Measurements from ENCODE around the gene IQCB1. TPM values are rescaled to one million over a fixed set of nuclear protein-coding genes. Genes with fewer than 3 reads are reported as not detected.

IQCB1 gene
- total RNA-seq, 1 experiment from 2014 or later: 20.1 TPM

DNA sequence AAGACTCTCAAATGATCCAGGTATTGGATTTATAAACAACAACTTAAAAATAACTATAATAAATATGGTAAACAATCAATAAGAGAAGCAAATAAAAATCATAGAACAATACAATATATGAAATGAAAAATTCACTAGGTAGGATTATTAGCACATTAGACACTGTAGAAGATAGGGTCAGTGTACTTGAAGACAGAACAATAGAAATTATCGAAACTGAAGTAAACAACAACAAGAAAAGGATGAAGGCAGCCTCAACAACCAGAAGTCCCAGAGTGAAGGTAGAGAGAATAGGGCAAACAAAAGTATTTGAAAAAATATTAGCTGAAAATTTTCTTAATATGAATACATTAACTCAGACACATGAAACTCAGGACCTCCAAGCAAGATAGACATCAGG lies 11.9 kb downstream of the IQCB1 start:
- no TSS peak for BruUV-seq (replicated peaks)
- POLR2A ChIA-PET: no interaction called here
- no peak for ATAC-seq
- Histone ChIP-seq H3K4me3 (ENCODE audit: low read depth in 2 of 2, low read length in 2 of 2) (no peak overlapping the region), H3K27me3 (ENCODE audit: control insufficient read depth, insufficient read depth, low read length) (no peaks in the 10 kb centered on the region), H3K4me1 (ENCODE audit: control insufficient read depth, insufficient read depth, low read length) (no peaks in the 10 kb centered on the region), H3K27ac (ENCODE audit: low read length) (no peak overlapping the region), H3K36me3 (ENCODE audit: control insufficient read depth, insufficient read depth, low read length) (peaks cover 43% of the 10 kb centered on the region), H3K9me3 (ENCODE audit: control insufficient read depth, insufficient read depth, low read depth, low read length) (peaks cover 22% of the 10 kb centered on the region)
- in situ Hi-C loops (cut with HindIII; ENCODE audit: low pct_unique_long_range_greater_than_20kb, low sequenced_read_pairs) (no loop called here), intact Hi-C loops (cut with micrococcal nuclease; ENCODE audit: unreplicated experiment) (no loop called here)
- no peak for DNase-seq (ENCODE audit: low read depth, low spot score)
- TF ChIP-seq, protein P1, sequence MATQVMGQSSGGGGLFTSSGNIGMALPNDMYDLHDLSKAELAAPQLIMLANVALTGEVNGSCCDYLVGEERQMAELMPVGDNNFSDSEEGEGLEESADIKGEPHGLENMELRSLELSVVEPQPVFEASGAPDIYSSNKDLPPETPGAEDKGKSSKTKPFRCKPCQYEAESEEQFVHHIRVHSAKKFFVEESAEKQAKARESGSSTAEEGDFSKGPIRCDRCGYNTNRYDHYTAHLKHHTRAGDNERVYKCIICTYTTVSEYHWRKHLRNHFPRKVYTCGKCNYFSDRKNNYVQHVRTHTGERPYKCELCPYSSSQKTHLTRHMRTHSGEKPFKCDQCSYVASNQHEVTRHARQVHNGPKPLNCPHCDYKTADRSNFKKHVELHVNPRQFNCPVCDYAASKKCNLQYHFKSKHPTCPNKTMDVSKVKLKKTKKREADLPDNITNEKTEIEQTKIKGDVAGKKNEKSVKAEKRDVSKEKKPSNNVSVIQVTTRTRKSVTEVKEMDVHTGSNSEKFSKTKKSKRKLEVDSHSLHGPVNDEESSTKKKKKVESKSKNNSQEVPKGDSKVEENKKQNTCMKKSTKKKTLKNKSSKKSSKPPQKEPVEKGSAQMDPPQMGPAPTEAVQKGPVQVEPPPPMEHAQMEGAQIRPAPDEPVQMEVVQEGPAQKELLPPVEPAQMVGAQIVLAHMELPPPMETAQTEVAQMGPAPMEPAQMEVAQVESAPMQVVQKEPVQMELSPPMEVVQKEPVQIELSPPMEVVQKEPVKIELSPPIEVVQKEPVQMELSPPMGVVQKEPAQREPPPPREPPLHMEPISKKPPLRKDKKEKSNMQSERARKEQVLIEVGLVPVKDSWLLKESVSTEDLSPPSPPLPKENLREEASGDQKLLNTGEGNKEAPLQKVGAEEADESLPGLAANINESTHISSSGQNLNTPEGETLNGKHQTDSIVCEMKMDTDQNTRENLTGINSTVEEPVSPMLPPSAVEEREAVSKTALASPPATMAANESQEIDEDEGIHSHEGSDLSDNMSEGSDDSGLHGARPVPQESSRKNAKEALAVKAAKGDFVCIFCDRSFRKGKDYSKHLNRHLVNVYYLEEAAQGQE (IDR thresholded peaks at IDR 0.05; ENCODE audit: insufficient read depth in 1 of 2, low read depth in 2 of 2, low read length in 1 of 2): no peak
- TF ChIP-seq SIN3A (IDR thresholded peaks at IDR 0.05; ENCODE audit: borderline replicate concordance, insufficient read depth, low read depth, low read length) (no peak), POLR2AphosphoS5 (IDR thresholded peaks at IDR 0.05; ENCODE audit: low read depth, low read length) (no peak), TCF7L2 (IDR thresholded peaks at IDR 0.05; ENCODE audit: low read depth, low read length) (no peak)
- TF ChIP-seq, protein P2, sequence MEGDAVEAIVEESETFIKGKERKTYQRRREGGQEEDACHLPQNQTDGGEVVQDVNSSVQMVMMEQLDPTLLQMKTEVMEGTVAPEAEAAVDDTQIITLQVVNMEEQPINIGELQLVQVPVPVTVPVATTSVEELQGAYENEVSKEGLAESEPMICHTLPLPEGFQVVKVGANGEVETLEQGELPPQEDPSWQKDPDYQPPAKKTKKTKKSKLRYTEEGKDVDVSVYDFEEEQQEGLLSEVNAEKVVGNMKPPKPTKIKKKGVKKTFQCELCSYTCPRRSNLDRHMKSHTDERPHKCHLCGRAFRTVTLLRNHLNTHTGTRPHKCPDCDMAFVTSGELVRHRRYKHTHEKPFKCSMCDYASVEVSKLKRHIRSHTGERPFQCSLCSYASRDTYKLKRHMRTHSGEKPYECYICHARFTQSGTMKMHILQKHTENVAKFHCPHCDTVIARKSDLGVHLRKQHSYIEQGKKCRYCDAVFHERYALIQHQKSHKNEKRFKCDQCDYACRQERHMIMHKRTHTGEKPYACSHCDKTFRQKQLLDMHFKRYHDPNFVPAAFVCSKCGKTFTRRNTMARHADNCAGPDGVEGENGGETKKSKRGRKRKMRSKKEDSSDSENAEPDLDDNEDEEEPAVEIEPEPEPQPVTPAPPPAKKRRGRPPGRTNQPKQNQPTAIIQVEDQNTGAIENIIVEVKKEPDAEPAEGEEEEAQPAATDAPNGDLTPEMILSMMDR (IDR thresholded peaks at IDR 0.05): no peak
- CTCF ChIA-PET: no interaction called here

DNA sequence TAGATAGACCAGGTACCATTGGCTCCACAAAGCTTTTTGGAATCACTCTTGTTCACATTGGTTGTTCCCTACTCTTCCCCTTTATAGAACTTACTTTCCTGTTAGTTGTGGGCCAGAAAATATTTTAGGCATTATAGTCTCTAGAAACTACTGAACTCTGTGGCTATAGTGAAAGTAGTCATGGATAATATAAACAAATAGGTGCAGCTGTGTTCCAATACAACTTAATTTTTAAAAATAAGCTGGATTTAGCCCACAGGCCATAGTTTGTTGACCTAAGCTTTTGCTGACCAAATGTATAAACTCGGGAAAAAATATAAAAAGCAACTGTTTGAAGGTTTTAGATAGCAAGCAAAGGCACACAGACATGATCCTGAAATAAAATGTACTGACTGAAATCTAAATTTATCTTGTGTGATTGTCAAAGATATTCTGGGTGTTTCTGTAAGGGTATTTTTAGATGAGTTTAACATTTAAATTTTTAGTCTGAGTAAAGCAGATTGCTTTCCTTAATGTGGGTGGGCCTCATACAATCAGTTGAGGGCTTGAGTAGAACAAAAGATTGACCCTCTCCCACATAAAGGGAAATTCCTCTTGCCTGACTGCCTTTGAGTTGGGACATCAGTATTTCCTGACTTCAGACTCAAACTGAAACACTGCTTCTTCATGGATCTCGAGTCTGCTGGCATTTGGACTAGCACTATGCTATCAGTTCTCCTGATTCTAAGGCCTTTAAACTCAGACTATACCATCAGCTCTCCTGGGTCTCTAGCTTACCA lies 13.2 kb downstream of the IQCB1 start:
- CTCF ChIA-PET: no interaction called here
- TF ChIP-seq, protein P1 (IDR thresholded peaks at IDR 0.05; ENCODE audit: insufficient read depth in 1 of 2, low read depth in 2 of 2, low read length in 1 of 2): no peak
- no peak for TF ChIP-seq POLR2AphosphoS5 (IDR thresholded peaks at IDR 0.05; ENCODE audit: low read depth, low read length)
- TF ChIP-seq, protein P2 (IDR thresholded peaks at IDR 0.05): no peak
- no peak for TF ChIP-seq TCF7L2 (IDR thresholded peaks at IDR 0.05; ENCODE audit: low read depth, low read length)
- TF ChIP-seq SIN3A (IDR thresholded peaks at IDR 0.05; ENCODE audit: borderline replicate concordance, insufficient read depth, low read depth, low read length): no peak

More for the DNA sequence above, 13.2 kb downstream of the IQCB1 start:
- no TSS peak for BruUV-seq (replicated peaks)
- DNase-seq (ENCODE audit: low read depth, low spot score): no peak
- POLR2A ChIA-PET: no interaction called here
- in situ Hi-C loops (cut with HindIII; ENCODE audit: low pct_unique_long_range_greater_than_20kb, low sequenced_read_pairs): no loop called here
- no peak overlapping the region for H3K4me3 ChIP-seq (ENCODE audit: low read depth in 2 of 2, low read length in 2 of 2)
- H3K4me1 ChIP-seq (ENCODE audit: control insufficient read depth, insufficient read depth, low read length): no peaks in the 10 kb centered on the region
- peaks cover 22% of the 10 kb centered on the region for H3K9me3 ChIP-seq (ENCODE audit: control insufficient read depth, insufficient read depth, low read depth, low read length)
- H3K36me3 ChIP-seq (ENCODE audit: control insufficient read depth, insufficient read depth, low read length): peaks cover 32% of the 10 kb centered on the region
- ATAC-seq: no peak
- no peak overlapping the region for H3K27ac ChIP-seq (ENCODE audit: low read length)
- H3K27me3 ChIP-seq (ENCODE audit: control insufficient read depth, insufficient read depth, low read length): no peaks in the 10 kb centered on the region
- intact Hi-C loops (cut with micrococcal nuclease; ENCODE audit: unreplicated experiment): no loop called here
